Measurements from ENCODE around the gene CCDC149. TPM values are rescaled to one million over a fixed set of nuclear protein-coding genes. Genes with fewer than 3 reads are reported as not detected.

Gene CCDC149
- total RNA-seq, 1 donor from 2014 or later: 5.2 TPM

- no peak overlapping the region for H3K4me3 Mint-ChIP-seq (ENCODE audit: unreplicated experiment)
- no peak for TF ChIP-seq CTCF (IDR thresholded peaks at IDR 0.05; ENCODE audit: partially characterized antibody, unreplicated experiment)
- H3K9me3 Mint-ChIP-seq (ENCODE audit: unreplicated experiment): no peaks in the 10 kb centered on the region
- no peak overlapping the region for H3K27ac Mint-ChIP-seq (ENCODE audit: unreplicated experiment)
- DNase-seq: no peak
- no peaks in the 10 kb centered on the region for H3K4me1 Mint-ChIP-seq (ENCODE audit: low read depth, unreplicated experiment)
- peaks cover 2% of the 10 kb centered on the region for H3K27me3 Mint-ChIP-seq (ENCODE audit: unreplicated experiment)
- no peaks in the 10 kb centered on the region for H3K36me3 Mint-ChIP-seq (ENCODE audit: unreplicated experiment)
These were observed 131.8 kb downstream of the CCDC149 start for GRCh38 chr4:24780936-24781495.

GRCh38 chr4:24778464-24779225, 134.2 kb downstream of the CCDC149 start:
- DNase-seq: no peak
- Mint-ChIP-seq H3K36me3 (ENCODE audit: unreplicated experiment) (no peaks in the 10 kb centered on the region), H3K4me1 (ENCODE audit: low read depth, unreplicated experiment) (no peaks in the 10 kb centered on the region), H3K27ac (ENCODE audit: unreplicated experiment) (no peak overlapping the region), H3K9me3 (ENCODE audit: unreplicated experiment) (no peaks in the 10 kb centered on the region), H3K4me3 (ENCODE audit: unreplicated experiment) (no peak overlapping the region), H3K27me3 (ENCODE audit: unreplicated experiment) (peaks cover 2% of the 10 kb centered on the region)
- no peak for TF ChIP-seq CTCF (IDR thresholded peaks at IDR 0.05; ENCODE audit: partially characterized antibody, unreplicated experiment)

GRCh38 chr4:24777536-24778463, 135.0 kb downstream of the CCDC149 start:
- TF ChIP-seq CTCF (IDR thresholded peaks at IDR 0.05; ENCODE audit: partially characterized antibody, unreplicated experiment): no peak
- Mint-ChIP-seq H3K27ac (ENCODE audit: unreplicated experiment) (no peak overlapping the region), H3K36me3 (ENCODE audit: unreplicated experiment) (no peaks in the 10 kb centered on the region), H3K4me1 (ENCODE audit: low read depth, unreplicated experiment) (no peaks in the 10 kb centered on the region), H3K27me3 (ENCODE audit: unreplicated experiment) (peaks cover 2% of the 10 kb centered on the region), H3K9me3 (ENCODE audit: unreplicated experiment) (no peaks in the 10 kb centered on the region), H3K4me3 (ENCODE audit: unreplicated experiment) (no peak overlapping the region)
- DNase-seq: no peak

- no peak for DNase-seq
- peaks cover 6% of the 10 kb centered on the region for H3K27me3 Mint-ChIP-seq (ENCODE audit: unreplicated experiment)
- no peaks in the 10 kb centered on the region for H3K4me1 Mint-ChIP-seq (ENCODE audit: low read depth, unreplicated experiment)
- H3K36me3 Mint-ChIP-seq (ENCODE audit: unreplicated experiment): no peaks in the 10 kb centered on the region
- H3K9me3 Mint-ChIP-seq (ENCODE audit: unreplicated experiment): no peaks in the 10 kb centered on the region
- no peak overlapping the region for H3K4me3 Mint-ChIP-seq (ENCODE audit: unreplicated experiment)
- no peak overlapping the region for H3K27ac Mint-ChIP-seq (ENCODE audit: unreplicated experiment)
- no peak for TF ChIP-seq CTCF (IDR thresholded peaks at IDR 0.05; ENCODE audit: partially characterized antibody, unreplicated experiment)
These were observed 137.1 kb downstream of the CCDC149 start for GRCh38 chr4:24775750-24776149.

All from glutamatergic neuron (in vitro differentiated cells).